HepG2 (cell line): ENCODE measurements around the gene CHID1. TPM values are rescaled to one million over a fixed set of nuclear protein-coding genes. Genes with fewer than 3 reads are reported as not detected.

Experiments
- ATAC-seq: fragments of 200-7000 bp; cut with Tn5 transposase; 3 replicates; pipeline ENCODE4 v1.9.1; 2020; ENCODE audit warnings: mild to moderate bottlenecking, moderate library complexity
- BruUV-seq: library from RNA; stranded (reverse); fragments of 400-500 nt; replicated peaks from 2 replicates; lab custom pipeline; 2021; lab: Mats Ljungman, UMichigan
- CTCF ChIA-PET: fragments of 300-600 bp; formaldehyde crosslinking; extraction: SDS; loops from one replicate; lab custom pipeline; 2021; ENCODE audit warnings: low total read pairs, inconsistent platforms, low intra/inter-chr PET ratio; lab: Yijun Ruan, JAX
- POLR2A ChIA-PET: fragments of 350-600 bp; sonication (Branson Sonifier 250); formaldehyde crosslinking; loops from one replicate; lab custom pipeline; 2020; ENCODE audit warnings: antibody characterized with exemption, inconsistent platforms; lab: Yijun Ruan, JAX
- DNase-seq: peaks from one replicate; pipeline ENCODE4 v3.0.0-alpha.2; 2015; ENCODE audit warnings: low spot score
- FAIRE-seq: peaks from 3 replicates; lab custom pipeline; 2011; peaks lifted over from hg19 to GRCh38; lab: Jason Lieb, UNC
- H2AFZ ChIP-seq: one replicate; pipeline ENCODE4 v1.6.1; 2011; ENCODE audit warnings: low read length, inconsistent platforms
- H3K27ac ChIP-seq: fragments of 300-600 bp; 3 replicates; pipeline ENCODE4 v1.8.0; 2011; ENCODE audit warnings: mixed run types, mild to moderate bottlenecking, mixed read lengths, low read length, inconsistent platforms; ENCODE audit not compliant: insufficient read depth; ENCODE audit errors: extremely low read length
- H3K27me3 ChIP-seq, 2 experiments: fragments of 200-600 bp in 1 of 2; 2 replicates in 1 of 2; 3 replicates in 1 of 2; pipeline versions ENCODE4 v1.6.0 to v1.8.0; 2011; ENCODE audit warnings: low read length in 2 of 2, mild to moderate bottlenecking in 2 of 2, moderate library complexity in 2 of 2, inconsistent platforms in 1 of 2; ENCODE audit not compliant: insufficient read depth in 2 of 2, control insufficient read depth in 1 of 2
- H3K36me3 ChIP-seq, 2 experiments: fragments of 200-600 bp in 1 of 2; replicated peaks in 1 of 2; 2 replicates in 1 of 2; 3 replicates in 1 of 2; pipeline versions ENCODE4 v1.5.1 to v1.8.0; 2011; ENCODE audit warnings: low read length in 2 of 2, inconsistent platforms in 1 of 2; ENCODE audit not compliant: insufficient read depth in 2 of 2, control insufficient read depth in 1 of 2
- H3K4me1 ChIP-seq: 2 replicates; pipeline ENCODE4 v1.5.1; 2012; ENCODE audit warnings: low read length, inconsistent platforms; ENCODE audit not compliant: insufficient read depth
- H3K4me2 ChIP-seq: 2 replicates; pipeline ENCODE4 v1.6.0; 2011; ENCODE audit warnings: low read depth, low read length, inconsistent platforms
- H3K4me3 ChIP-seq, 3 experiments: fragments of 200-600 bp in 1 of 3; sonication (generic), shearing (Covaris generic) in 1 of 3; replicated peaks in 1 of 3; 2 replicates each; pipeline ENCODE4 v1.5.1; 2011 to 2016; ENCODE audit warnings: low read length in 3 of 3, inconsistent platforms in 2 of 3, low read depth in 2 of 3, mild to moderate bottlenecking in 2 of 3, control low read depth in 1 of 3, mixed read lengths in 1 of 3; ENCODE audit not compliant: insufficient read depth in 1 of 3
- H3K79me2 ChIP-seq: one replicate; pipeline ENCODE4 v1.6.1; 2011; ENCODE audit warnings: low read length, inconsistent platforms; ENCODE audit not compliant: insufficient read depth
- H3K9ac ChIP-seq: 2 replicates; pipeline ENCODE4 v1.6.0; 2011; ENCODE audit warnings: mild to moderate bottlenecking, low read depth, low read length, inconsistent platforms; ENCODE audit not compliant: insufficient read depth
- H3K9me3 ChIP-seq: 2 replicates; pipeline ENCODE4 v1.5.1; 2012; ENCODE audit warnings: mild to moderate bottlenecking, low read length
- H4K20me1 ChIP-seq: 2 replicates; pipeline ENCODE4 v1.6.0; 2011; ENCODE audit warnings: inconsistent platforms, mild to moderate bottlenecking, low read length, moderate library complexity; ENCODE audit not compliant: insufficient read depth
- BCL6 ChIP-seq: IDR thresholded peaks from 2 replicates; pipeline ENCODE4 v1.6.1; 2016; ENCODE audit warnings: missing genetic modification reagents, missing compliant biosample characterization
- DRAP1 ChIP-seq: IDR thresholded peaks from 2 replicates; pipeline ENCODE4 v1.6.1; 2016; ENCODE audit warnings: missing genetic modification reagents, missing compliant biosample characterization
- ETV5 ChIP-seq: IDR thresholded peaks from 2 replicates; pipeline ENCODE4 v1.6.1; 2018; ENCODE audit warnings: missing biosample characterization, missing genetic modification reagents, inconsistent platforms, borderline replicate concordance
- GZF1 ChIP-seq: sonication (generic); formaldehyde crosslinking; IDR thresholded peaks from 2 replicates; pipeline ENCODE4 v1.5.1; 2020; ENCODE audit warnings: mild to moderate bottlenecking, missing genetic modification reagents
- HNRNPH1 ChIP-seq: fragments of 200-400 bp; formaldehyde crosslinking; optimal IDR thresholded peaks from 2 replicates; pipeline ENCODE3; 2017; ENCODE audit warnings: mild to moderate bottlenecking, low read depth, low read length
- KDM4B ChIP-seq: sonication (generic); formaldehyde crosslinking; IDR thresholded peaks from 2 replicates; pipeline ENCODE4 v1.4.0; 2020; ENCODE audit warnings: missing genetic modification reagents
- NFE2L1 ChIP-seq: sonication (generic); formaldehyde crosslinking; IDR thresholded peaks from 2 replicates; pipeline ENCODE4 v1.4.0; 2020; ENCODE audit warnings: missing genetic modification reagents, mild to moderate bottlenecking, borderline replicate concordance
- TBP ChIP-seq: sonication (generic); formaldehyde crosslinking; IDR thresholded peaks from 2 replicates; pipeline ENCODE4 v1.5.0; 2020; ENCODE audit warnings: missing genetic modification reagents
- ZBTB3 ChIP-seq: sonication (generic); formaldehyde crosslinking; IDR thresholded peaks from 2 replicates; pipeline ENCODE4 v1.4.0; 2020; ENCODE audit warnings: low read depth, mild to moderate bottlenecking, moderate library complexity, missing genetic modification reagents, borderline replicate concordance
- ZNF30 ChIP-seq: sonication (generic); formaldehyde crosslinking; IDR thresholded peaks from 2 replicates; pipeline ENCODE4 v1.5.0; 2020; ENCODE audit warnings: mild to moderate bottlenecking, missing genetic modification reagents
- ZNF329 ChIP-seq: sonication (generic); formaldehyde crosslinking; IDR thresholded peaks from 2 replicates; pipeline ENCODE4 v1.9.0; 2021; ENCODE audit warnings: low read depth, mild to moderate bottlenecking, missing genetic modification reagents
- ZNF343 ChIP-seq: sonication (generic); formaldehyde crosslinking; IDR thresholded peaks from 2 replicates; pipeline ENCODE4 v1.4.0; 2020; ENCODE audit warnings: mild to moderate bottlenecking, missing genetic modification reagents
- ZNF496 ChIP-seq: sonication (generic); formaldehyde crosslinking; IDR thresholded peaks from 2 replicates; pipeline ENCODE4 v1.8.1; 2023; ENCODE audit warnings: mild to moderate bottlenecking, moderate library complexity, missing genetic modification reagents; ENCODE audit not compliant: insufficient replicate concordance
- ZNF510 ChIP-seq: sonication (generic); formaldehyde crosslinking; IDR thresholded peaks from 2 replicates; pipeline ENCODE4 v1.4.0; 2020; ENCODE audit warnings: low read depth, mild to moderate bottlenecking, missing genetic modification reagents
- ZNF570 ChIP-seq: sonication (generic); formaldehyde crosslinking; IDR thresholded peaks from 2 replicates; pipeline ENCODE4 v1.4.0; 2020; ENCODE audit warnings: mild to moderate bottlenecking, missing genetic modification reagents, borderline replicate concordance
- WGBS: methylation state at CpG from one replicate; pipeline ENCODE4 v1.1.6; 2017; ENCODE audit warnings: low lambda C conversion rate; 5-methylcytosine and 5-hydroxymethylcytosine counted together
- in situ Hi-C: cut with HindIII; loops from 2 replicates; pipeline ENCODE4 v1.10.0; 2017; ENCODE audit warnings: low pct_unique_long_range_greater_than_20kb; ENCODE audit not compliant: extremely low pct_ligation_motif_present
- intact Hi-C: fragments of 100-400 bp; cut with micrococcal nuclease; formaldehyde crosslinking; loops from one replicate; pipeline ENCODE4 v1.10.0; 2022; ENCODE audit not compliant: unreplicated experiment
- polyA plus RNA-seq, 8 experiments: library from polyadenylated mRNA; depleted of rRNA in 3 of 8; stranded (reverse) in 7 of 8; unstranded in 1 of 8; fragments of >200 nt; fragmentation: Illumina TruSeq in 4 of 8; extraction: Trizol in 4 of 8; gene quantifications; 2 replicates each; pipeline versions ENCODE4 v1.2.1 to v1.2.3, GENCODE V29; 2011 to 2016; ENCODE audit warnings: low read depth in 4 of 8, missing spikeins in 1 of 8, mixed read lengths in 1 of 8; ENCODE audit not compliant: insufficient read depth in 1 of 8
- total RNA-seq, 5 experiments: library from RNA; depleted of rRNA; stranded (reverse); fragments of >200 nt; fragmentation: Illumina TruSeq; extraction: Trizol; gene quantifications; 2 replicates each; pipeline ENCODE4 v1.2.3, GENCODE V29; 2016; ENCODE audit warnings: low read depth in 1 of 5
- TF ChIP-seq, protein P1 (sequence below): sonication (generic); formaldehyde crosslinking; IDR thresholded peaks from 2 replicates; pipeline ENCODE4 v1.8.0; 2022; ENCODE audit warnings: missing genetic modification reagents, low read depth, mild to moderate bottlenecking, borderline replicate concordance

The CHID1 gene
- total and polyA plus RNA-seq, 2 of the 13 experiments (the other 11 are each of a cell fraction or from before 2014, with no cell fraction given), result 65.1 to 93.6 TPM

DNA sequence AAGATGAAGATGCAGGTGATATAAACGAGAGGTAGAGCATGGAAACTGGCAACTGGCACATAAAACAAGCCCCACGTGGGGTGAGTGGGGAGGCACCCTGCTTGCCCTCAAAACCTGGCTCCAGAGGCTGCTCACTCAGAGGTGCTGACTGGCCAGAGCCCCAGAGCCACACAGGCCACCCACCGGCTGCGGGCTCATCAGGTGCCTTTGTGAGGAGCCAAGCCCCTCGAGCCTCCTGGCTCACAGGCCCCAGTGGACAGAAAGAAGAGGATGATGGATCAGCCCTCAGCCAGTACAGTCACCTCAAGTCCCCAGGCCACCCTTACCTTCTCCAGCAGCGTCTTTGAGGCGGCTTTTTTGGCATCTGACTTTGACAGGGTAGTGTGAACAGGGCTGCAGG lies 6.2 kb downstream of the CHID1 start (continued):
- TF ChIP-seq ZNF496 (CRISPR knock-in tag) (no peak), HNRNPH1 (no peak), GZF1 (no peak), TBP (CRISPR knock-in tag) (no peak), KDM4B (CRISPR knock-in tag) (no peak), ZNF570 (CRISPR knock-in tag) (no peak), ZNF329 (CRISPR knock-in tag) (no peak), ETV5 (CRISPR knock-in tag) (no peak), ZNF510 (no peak)
- TF ChIP-seq, all 625 proteins: peak for 0

DNA sequence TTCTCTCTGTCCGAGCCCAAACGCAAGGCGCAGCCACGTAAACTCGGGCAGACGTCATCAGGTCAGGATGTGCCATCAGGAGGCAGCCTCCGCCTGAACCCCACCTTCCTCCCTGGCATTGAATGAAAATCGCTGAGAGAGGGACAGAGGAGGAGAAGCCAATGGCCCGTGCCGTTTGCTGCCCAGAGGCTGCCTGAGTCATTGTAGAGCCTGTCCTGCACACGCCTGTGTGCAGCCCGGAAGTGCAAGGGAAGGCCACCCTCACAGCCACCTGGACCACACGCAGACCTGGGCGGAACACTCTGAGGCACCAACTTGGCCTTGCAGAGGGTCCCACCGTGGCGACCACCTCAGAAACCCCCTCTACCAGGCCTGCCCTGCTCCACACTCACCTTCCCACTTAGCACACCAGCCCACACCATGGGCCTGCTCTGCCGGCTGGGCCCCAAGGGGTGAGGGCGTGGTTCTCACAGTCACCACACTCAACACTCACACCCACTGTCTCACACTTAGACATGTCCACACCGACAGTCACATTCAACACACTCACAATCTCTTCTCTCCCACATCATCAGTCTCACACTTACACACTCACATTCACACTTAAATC lies 9.1 kb downstream of the CHID1 start:
- Histone ChIP-seq H3K9me3 (no peaks in the 10 kb centered on the region), H3K27me3 (no peaks in the 10 kb centered on the region; a peak in 1 of 5 replicates), H3K36me3 (peaks cover 25 to 65% of the 10 kb centered on the region in 2 experiments), H3K9ac (no peak overlapping the region), H2AFZ (no peak overlapping the region), H3K4me3 (no peak overlapping the region), H3K79me2 (no peaks in the 10 kb centered on the region), H4K20me1 (no peaks in the 10 kb centered on the region), H3K27ac (no peak overlapping the region), H3K4me2 (no peak overlapping the region), H3K4me1 (no peaks in the 10 kb centered on the region)
- no peak for ATAC-seq
- DNase-seq, result no peak
- CTCF ChIA-PET, result no interaction called here
- no TSS peak for BruUV-seq
- in situ Hi-C loops (no loop called here), intact Hi-C loops (no loop called here)
- whole genome bisulfite sequencing, result 98% methylated on average over 15 of the region's 19 CpGs
- FAIRE-seq, result no peak
- POLR2A ChIA-PET, result no interaction called here
- TF ChIP-seq ZNF30 (CRISPR knock-in tag), result no peak
- TF ChIP-seq, protein P1, sequence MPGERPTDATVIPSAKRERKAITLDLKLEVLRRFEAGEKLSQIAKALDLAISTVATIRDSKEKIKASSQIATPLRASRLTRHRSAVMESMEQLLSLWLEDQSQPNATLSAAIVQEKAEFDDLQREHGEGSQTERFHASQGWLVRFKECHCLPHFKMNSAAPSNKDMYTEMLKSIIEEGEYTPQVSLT, result no peak
- no peak for TF ChIP-seq ZBTB3 (CRISPR knock-in tag)
- TF ChIP-seq BCL6 (CRISPR knock-in tag), result no peak
- no peak for TF ChIP-seq ZNF343 (CRISPR knock-in tag)
- no peak for TF ChIP-seq DRAP1 (CRISPR knock-in tag)
- TF ChIP-seq NFE2L1 (CRISPR knock-in tag), result no peak
